GM12865 (cell line): ENCODE data around the gene NPLOC4.

Experiments
- DNase-seq: peaks from one replicate; pipeline ENCODE4 v3.0.0; 2010; ENCODE audit warnings: low read depth
- H3K4me3 ChIP-seq: 2 replicates; pipeline ENCODE4 v1.5.1; 2011; ENCODE audit warnings: mild to moderate bottlenecking, low read depth, low read length, control low read depth
- CTCF ChIP-seq: IDR thresholded peaks from 2 replicates; pipeline ENCODE4 v1.5.1; 2011; ENCODE audit warnings: low read length, control low read depth, low read depth, inconsistent platforms; ENCODE audit not compliant: insufficient read depth; ENCODE audit errors: missing control alignments

Gene NPLOC4

GRCh38 chr17:81519284-81520020 is 117.5 kb downstream of the NPLOC4 start:
- TF ChIP-seq CTCF, result peak; percentile 61
- DNase-seq, result peak; percentile 81
- peak overlapping the region; percentile 90 for H3K4me3 ChIP-seq

DNA sequence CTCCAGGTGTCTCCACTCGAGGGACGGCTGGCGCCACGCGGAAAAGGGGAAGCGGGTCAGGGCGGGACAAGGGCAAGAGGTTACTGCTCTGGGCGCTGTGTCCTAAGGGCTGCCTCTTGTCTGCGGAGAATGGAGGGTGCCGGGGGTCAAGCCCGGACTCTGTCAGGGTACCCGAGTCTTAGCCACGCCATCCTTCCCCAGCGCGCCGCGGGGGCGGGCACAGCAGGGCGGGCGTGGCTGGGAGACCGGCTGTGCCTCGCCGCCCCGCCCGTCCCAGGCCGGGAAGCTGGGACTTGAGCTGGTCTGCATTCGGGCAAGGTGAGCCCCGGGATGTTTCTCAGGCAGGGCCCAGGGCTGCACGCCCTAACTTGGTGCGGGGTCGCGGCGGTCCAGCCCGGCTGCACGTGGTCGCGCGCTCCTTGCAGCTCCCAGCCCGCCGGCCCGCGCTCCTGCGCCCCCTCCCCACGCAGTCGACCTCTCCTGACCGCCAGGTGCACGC is 118.1 kb downstream of the NPLOC4 start:
- peak overlapping the region; percentile 90 for H3K4me3 ChIP-seq
- no peak for TF ChIP-seq CTCF
- DNase-seq, result peak; percentile 79

GRCh38 chr17:81518113-81518784 is 118.7 kb downstream of the NPLOC4 start:
- DNase-seq, result peak; percentile 51
- no peak for TF ChIP-seq CTCF
- H3K4me3 ChIP-seq, result peak overlapping the region; percentile 90

DNA sequence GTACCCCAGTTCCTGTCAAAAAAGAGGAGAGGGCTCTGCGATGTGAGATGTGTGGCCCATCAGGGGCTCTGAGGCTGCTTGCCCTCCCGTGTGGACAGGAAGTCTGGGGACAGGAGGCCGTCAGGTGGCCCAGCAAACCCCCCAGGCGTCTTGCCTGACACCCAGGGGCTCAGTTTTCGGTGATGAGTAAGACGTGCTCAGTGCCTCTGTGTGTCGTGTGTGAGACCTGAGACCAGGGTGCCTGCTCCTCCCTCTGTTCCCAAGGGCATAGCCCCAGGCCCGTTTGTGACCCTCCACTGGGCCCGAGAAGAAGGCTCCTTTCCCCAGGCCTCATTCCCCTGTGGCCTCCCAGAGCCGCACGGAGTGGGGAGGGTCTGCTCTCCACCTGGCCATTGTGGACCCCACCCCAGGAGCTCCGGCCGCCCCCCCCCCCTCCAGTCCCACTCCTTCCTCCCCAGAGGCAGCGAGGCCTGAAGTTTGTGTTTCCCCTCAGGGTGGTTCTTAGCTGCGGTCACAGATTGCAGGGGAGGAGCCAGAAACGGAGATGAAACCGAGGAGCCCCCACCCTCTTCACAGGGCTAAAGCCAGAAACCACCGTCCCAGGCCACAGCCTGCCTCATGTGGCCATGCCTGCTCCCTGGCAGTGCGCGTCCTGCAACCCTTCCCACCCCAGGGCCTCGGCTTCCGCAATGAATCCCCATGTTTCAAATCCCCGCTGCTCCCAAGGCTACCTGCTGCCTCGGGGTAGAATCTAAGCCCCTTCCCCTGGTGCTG is 119.4 kb downstream of the NPLOC4 start:
- peak overlapping the region; percentile 90 for H3K4me3 ChIP-seq
- TF ChIP-seq CTCF, result peak; percentile 7
- DNase-seq, result peak; percentile 96

DNA sequence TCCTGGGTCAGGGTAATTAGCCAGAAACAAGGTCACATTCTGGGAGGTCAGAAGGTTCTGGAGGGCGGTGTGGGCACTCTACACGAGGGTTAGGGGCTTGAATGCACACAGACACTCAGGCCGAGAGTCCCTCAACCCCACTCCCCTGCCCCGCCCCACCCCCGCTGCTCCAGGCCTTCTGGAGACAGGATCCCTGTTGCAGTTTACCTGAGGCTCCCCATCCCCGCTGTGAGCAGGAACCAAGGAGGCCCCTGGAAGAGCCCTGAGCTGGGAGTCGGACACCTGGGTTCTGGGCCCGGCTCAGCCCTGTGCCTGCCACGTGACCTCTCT is 119.9 kb downstream of the NPLOC4 start:
- peak overlapping the region; percentile 90 for H3K4me3 ChIP-seq
- TF ChIP-seq CTCF, result no peak

DNA sequence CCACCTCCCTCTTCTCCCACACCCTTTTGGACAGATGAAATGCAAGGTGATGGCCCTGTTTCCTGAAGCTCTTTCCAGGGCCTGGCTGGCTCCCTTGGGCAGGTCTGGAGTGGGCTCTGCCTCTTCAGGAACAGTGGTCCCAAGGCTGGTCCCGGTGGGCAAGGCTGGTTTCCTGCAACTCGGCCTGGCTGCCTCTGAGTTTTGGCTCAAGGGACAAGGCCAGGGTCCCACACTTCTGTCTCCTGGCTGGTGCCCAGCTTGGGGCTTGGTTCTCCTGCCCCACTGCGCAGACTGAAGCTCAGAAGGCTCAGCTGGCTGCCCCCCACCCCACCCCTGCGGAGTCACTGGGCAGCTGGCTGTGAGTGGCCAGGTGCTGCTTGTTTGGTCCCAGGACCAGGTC is 120.5 kb downstream of the NPLOC4 start:
- no peak for DNase-seq
- peak overlapping the region; percentile 90 for H3K4me3 ChIP-seq
- TF ChIP-seq CTCF, result no peak

More for the DNA sequence above, 119.9 kb downstream of the NPLOC4 start:
- no peak for DNase-seq
